GM18951 (cell line): ENCODE measurements around the gene LRRC14B.

ENCODE experiments used
- POLR2A ChIP-seq: IDR thresholded peaks from 4 replicates; pipeline ENCODE4 v1.6.1; 2011; ENCODE audit warnings: mild to moderate bottlenecking; ENCODE audit not compliant: insufficient read length, insufficient read depth; ENCODE audit errors: extremely low read depth
- in situ Hi-C: fragments of 300-500 bp; cut with MboI; formaldehyde crosslinking; loops from one replicate; pipeline ENCODE4 v1.12.0; 2022; ENCODE audit warnings: low sequenced_read_pairs, mixed read lengths, inconsistent platforms; ENCODE audit not compliant: unreplicated experiment

The LRRC14B gene

GRCh38 chr5:155651-156410 lies 35.5 kb upstream of the LRRC14B start:
- TF ChIP-seq POLR2A = no peak
- in situ Hi-C loops = no loop called here

- no peak for TF ChIP-seq POLR2A
- in situ Hi-C loops = no loop called here
These were observed 34.8 kb upstream of the LRRC14B start for GRCh38 chr5:156411-157072.

DNA sequence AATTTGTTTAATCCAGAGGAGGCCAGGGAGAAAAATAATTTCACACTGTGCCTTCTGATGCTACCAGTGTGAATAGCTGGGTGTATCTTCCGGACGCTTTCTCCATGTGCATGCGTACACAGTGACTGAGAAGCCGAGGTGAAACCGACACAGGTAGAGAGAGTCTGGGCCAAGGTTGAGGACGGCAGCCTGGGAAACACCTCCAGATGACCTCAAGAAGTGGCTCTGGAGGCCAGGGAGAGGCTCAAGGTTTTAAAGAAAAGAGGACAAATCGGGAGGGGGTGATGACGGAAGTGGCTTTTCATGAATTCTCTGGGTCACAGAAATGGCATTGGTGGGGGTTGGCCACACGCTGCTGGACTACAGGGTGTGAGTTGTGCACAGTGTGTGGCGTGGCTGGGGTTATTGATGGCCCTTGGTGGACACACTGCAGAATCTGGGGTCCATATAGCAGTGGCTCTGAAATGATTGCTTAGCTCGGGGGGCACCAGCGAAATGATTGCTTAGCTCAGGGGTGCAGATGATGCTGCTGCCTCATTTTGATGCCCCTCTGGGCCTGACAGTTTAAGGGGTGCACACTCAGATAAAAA lies 34.1 kb upstream of the LRRC14B start:
- no peak for TF ChIP-seq POLR2A
- in situ Hi-C loops = no loop called here

DNA sequence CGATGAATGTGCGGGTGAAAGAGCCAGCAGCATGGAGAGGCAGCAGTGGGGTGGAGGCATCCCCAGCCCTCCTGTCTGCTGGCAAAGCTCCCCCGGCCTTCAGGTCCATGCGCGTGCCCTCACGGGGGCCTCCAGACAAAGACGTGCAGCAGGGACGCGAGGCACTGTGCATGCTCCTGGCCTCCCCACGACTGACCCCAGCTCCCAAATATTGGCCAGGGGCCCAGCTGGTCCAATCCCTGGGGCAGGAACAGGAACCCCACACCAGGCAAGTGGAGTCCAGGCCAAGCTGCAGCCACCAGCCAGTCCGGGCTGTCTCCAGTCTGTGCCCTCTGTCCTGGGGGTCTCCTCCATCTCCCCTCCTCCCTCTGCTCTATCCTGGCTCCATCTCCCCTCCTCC lies 33.5 kb upstream of the LRRC14B start:
- no peak for TF ChIP-seq POLR2A
- in situ Hi-C loops = no loop called here

- no peak for TF ChIP-seq POLR2A
- in situ Hi-C loops = no loop called here
These were observed 32.4 kb upstream of the LRRC14B start for GRCh38 chr5:158807-159447.

GRCh38 chr5:159448-160172 lies 31.7 kb upstream of the LRRC14B start:
- in situ Hi-C loops = no loop called here
- no peak for TF ChIP-seq POLR2A

- in situ Hi-C loops = no loop called here
- no peak for TF ChIP-seq POLR2A
These were observed 31.2 kb upstream of the LRRC14B start for GRCh38 chr5:160173-160510.

DNA sequence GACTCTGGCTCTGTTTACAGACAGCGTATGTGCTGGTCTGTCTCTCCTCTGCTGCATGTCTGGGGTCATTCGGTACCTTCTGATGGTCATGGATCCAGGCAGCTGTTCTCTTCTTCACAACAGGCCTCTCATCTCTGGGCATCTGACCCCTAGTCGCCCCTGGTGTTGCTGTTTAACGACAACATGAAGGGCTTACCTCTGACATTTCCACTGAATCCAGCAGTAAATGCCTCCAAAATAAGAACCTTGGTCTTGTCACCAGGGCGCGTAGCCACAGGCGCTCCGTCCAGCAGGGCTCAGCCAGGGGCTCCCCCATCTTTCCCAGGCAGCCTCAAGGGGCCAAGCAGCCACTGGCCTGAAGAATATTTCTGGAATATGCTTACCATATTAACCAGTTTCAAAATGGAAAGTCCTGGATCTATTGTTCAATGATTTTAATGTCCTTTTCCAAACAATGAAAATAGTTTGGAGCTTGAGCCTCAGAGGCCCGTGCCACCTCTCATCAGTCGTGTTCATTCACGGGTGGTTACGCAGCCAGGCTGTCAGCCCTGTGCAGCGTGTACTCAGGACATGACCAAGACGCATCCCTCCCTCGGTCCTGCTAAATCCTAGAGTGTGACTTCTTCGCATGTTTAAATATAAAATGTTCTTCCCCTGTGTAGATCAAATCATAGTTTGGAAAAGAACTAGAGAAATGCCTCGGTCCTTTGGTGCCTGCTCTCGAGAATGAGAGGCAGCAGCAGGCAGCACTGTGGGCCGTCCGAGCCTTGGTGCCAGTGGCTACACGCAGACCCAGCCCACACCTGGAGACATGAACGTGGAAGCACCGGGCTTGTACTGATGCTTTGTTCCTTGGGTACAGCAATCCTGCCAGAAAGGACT lies 30.1 kb upstream of the LRRC14B start:
- in situ Hi-C loops = no loop called here

GRCh38 chr5:161803-162110 lies 29.5 kb upstream of the LRRC14B start:
- no peak for TF ChIP-seq POLR2A
- in situ Hi-C loops = no loop called here

More for the DNA sequence above, 30.1 kb upstream of the LRRC14B start:
- no peak for TF ChIP-seq POLR2A

GRCh38 chr5:162190-162564 lies 29.1 kb upstream of the LRRC14B start:
- in situ Hi-C loops = no loop called here
- TF ChIP-seq POLR2A = no peak

DNA sequence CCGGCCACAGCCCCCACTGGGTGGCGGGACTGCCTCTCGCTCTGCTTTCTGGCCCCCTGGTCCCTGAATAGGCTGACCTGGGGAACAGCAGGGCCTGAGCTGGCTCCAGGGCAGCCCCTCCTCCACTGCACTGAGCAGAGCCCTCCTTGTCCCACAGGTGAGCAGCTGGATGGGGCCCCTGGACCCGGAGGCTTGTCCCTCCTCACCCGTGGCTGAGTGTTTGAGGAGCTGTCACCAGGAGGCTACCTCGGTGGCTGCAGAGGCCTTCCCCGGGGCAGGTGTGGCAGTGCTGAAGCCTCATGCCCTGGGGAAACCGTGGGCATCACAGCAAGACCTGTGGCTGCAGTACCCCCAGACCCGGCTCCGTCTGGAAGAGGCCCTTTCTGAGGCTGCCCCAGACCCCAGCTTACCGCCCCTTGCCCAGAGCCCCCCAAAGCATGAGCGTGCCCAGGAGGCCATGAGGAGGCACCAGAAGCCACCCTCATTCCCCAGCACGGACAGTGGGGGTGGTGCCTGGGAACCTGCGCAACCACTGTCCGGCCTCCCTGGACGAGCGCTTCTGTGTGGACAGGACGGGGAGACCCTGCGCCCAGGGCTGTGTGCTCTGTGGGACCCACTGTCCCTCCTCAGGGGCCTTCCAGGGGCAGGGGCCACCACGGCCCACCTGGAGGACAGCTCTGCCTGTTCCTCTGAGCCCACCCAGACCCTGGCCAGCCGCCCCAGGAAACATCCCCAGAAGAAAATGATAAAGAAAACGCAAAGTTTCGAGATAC lies 28.5 kb upstream of the LRRC14B start:
- in situ Hi-C loops = no loop called here
- no peak for TF ChIP-seq POLR2A

GRCh38 chr5:163338-163620 lies 28.0 kb upstream of the LRRC14B start:
- no peak for TF ChIP-seq POLR2A
- in situ Hi-C loops = no loop called here
